ENCODE measurements around the gene SHC3. TPM values are rescaled to one million over a fixed set of nuclear protein-coding genes. Genes with fewer than 3 reads are reported as not detected.

Gene SHC3
- total and polyA plus RNA-seq, 12 donors: 5.6 to 56.7 (median 20.9) TPM

- intact Hi-C loops (cut with DNase I): no loop called here
These were observed 154.9 kb downstream of the SHC3 start for GRCh38 chr9:89023740-89024139.

GRCh38 chr9:89022902-89023301 is 155.7 kb downstream of the SHC3 start:
- intact Hi-C loops (cut with DNase I): no loop called here
- Histone ChIP-seq H3K4me1 (replicated peaks in 1 of 2) (peaks cover 51 to 55% of the 10 kb centered on the region in 2 donors), H3K4me3 (no peak overlapping the region), H3K27me3 (no peaks in the 10 kb centered on the region), H3K27ac (peak overlapping the region in 4 of 5 donors; percentile 77 to 92 (median 90)), H3K9me3 (replicated peaks in 1 of 3) (no peaks in the 10 kb centered on the region), H3K36me3 (replicated peaks in 1 of 2) (no peaks in the 10 kb centered on the region)
- peak; percentile 75 to 92 (median 87) for DNase-seq
- TF ChIP-seq CTCF (IDR thresholded peaks at IDR 0.05): no peak
- peak in 1 of 2 donors; percentile 60 for TF ChIP-seq POLR2A (IDR thresholded peaks at IDR 0.05)
- 22 to 62% (median 34%) methylated on average over 2 of the region's 2 CpGs for WGBS, 4 donors

More at GRCh38 chr9:89023740-89024139, 154.9 kb downstream of the SHC3 start:
- TF ChIP-seq CTCF (IDR thresholded peaks at IDR 0.05) (no peak), POLR2A (IDR thresholded peaks at IDR 0.05) (no peak)
- H3K27me3 ChIP-seq: no peaks in the 10 kb centered on the region
- H3K27ac ChIP-seq: peak overlapping the region in 4 of 5 donors; percentile 47 to 92 (median 90)
- 45 to 79% (median 62%) methylated on average over 3 of the region's 3 CpGs for WGBS, 4 donors
- no peaks in the 10 kb centered on the region for H3K9me3 ChIP-seq (replicated peaks in 1 of 3)
- H3K4me3 ChIP-seq: no peak overlapping the region
- H3K4me1 ChIP-seq (replicated peaks in 1 of 2): peaks cover 51 to 55% of the 10 kb centered on the region in 2 donors
- no peaks in the 10 kb centered on the region for H3K36me3 ChIP-seq (replicated peaks in 1 of 2)
- DNase-seq: no peak

- H3K4me1 ChIP-seq (replicated peaks in 1 of 2): peaks cover 51 to 55% of the 10 kb centered on the region in 2 donors
- peak overlapping the region; percentile 77 to 92 (median 89) for H3K27ac ChIP-seq
- H3K4me3 ChIP-seq: no peak overlapping the region
- H3K27me3 ChIP-seq: no peaks in the 10 kb centered on the region
- DNase-seq: peak in 3 of 7 donors; percentile 28 to 35 (median 35)
- TF ChIP-seq CTCF (IDR thresholded peaks at IDR 0.05): no peak
- TF ChIP-seq POLR2A (IDR thresholded peaks at IDR 0.05): peak in 1 of 2 donors; percentile 8
- WGBS, 4 donors: 52 to 61% (median 58%) methylated on average over 15 of the region's 15 CpGs
- no peaks in the 10 kb centered on the region for H3K36me3 ChIP-seq (replicated peaks in 1 of 2)
- no peaks in the 10 kb centered on the region for H3K9me3 ChIP-seq (replicated peaks in 1 of 3)
- intact Hi-C loops (cut with DNase I): no loop called here
These were observed 156.4 kb downstream of the SHC3 start for GRCh38 chr9:89022001-89022759.

GRCh38 chr9:89021154-89021803 is 157.3 kb downstream of the SHC3 start:
- Histone ChIP-seq H3K27ac (peak overlapping the region; percentile 77 to 92 (median 89)), H3K4me1 (replicated peaks in 1 of 2) (peaks cover 47 to 55% of the 10 kb centered on the region in 2 donors), H3K9me3 (replicated peaks in 1 of 3) (no peaks in the 10 kb centered on the region), H3K36me3 (replicated peaks in 1 of 2) (no peaks in the 10 kb centered on the region), H3K4me3 (no peak overlapping the region), H3K27me3 (no peaks in the 10 kb centered on the region)
- intact Hi-C loops (cut with DNase I): no loop called here
- 58 to 65% (median 61%) methylated on average over 8 of the region's 8 CpGs for WGBS, 4 donors
- TF ChIP-seq POLR2A (IDR thresholded peaks at IDR 0.05) (peak in 1 of 2 donors; percentile 41), CTCF (IDR thresholded peaks at IDR 0.05) (no peak)
- DNase-seq: peak; percentile 80 to 93 (median 91)
